Activated CD8-positive, alpha-beta T cell treated with anti-CD3 and anti-CD28 coated beads, Interleukin-2, amount 10 ng/mL, durations not matched to agents 7 days and 5 days (primary cell): ENCODE measurements around the gene DNAJA3. TPM values are rescaled to one million over a fixed set of nuclear protein-coding genes. Genes with fewer than 3 reads are reported as not detected.

Source experiments
- total RNA-seq, 2 experiments: library from RNA; stranded (reverse); gene quantifications; one replicate each; pipeline ENCODE4 v1.2.3, GENCODE V29; 2021

Gene DNAJA3
- total RNA-seq, 2 experiments from 2014 or later, result 55.1 to 61.4 TPM

Other genes with a start within 250 kb of the DNAJA3 start
- gene SRL, start 183.8 kb upstream of the DNAJA3 start, total RNA-seq, result not detected
- 10 to 100 TPM; 21.0 to 24.7 TPM for gene TFAP4, start 152.8 kb upstream of the DNAJA3 start, total RNA-seq
- under 1 TPM; 0.16 TPM for gene GLIS2, start 109.8 kb upstream of the DNAJA3 start, total RNA-seq
- 10 to 100 TPM; 33.3 to 40.3 TPM for gene PAM16, start 74.5 kb upstream of the DNAJA3 start, total RNA-seq
- gene VASN, start 54.0 kb upstream of the DNAJA3 start, total RNA-seq, result not detected
- gene CORO7, start 9.3 kb upstream of the DNAJA3 start, total RNA-seq, result 100 to 1,000 TPM; 167 to 176 TPM
- gene NMRAL1, start 48.8 kb downstream of the DNAJA3 start, total RNA-seq, result 10 to 100 TPM; 53.6 to 55.6 TPM
- 10 to 100 TPM; 92.6 to 97.4 TPM for gene HMOX2, start 50.5 kb downstream of the DNAJA3 start, total RNA-seq
- 10 to 100 TPM; 44.0 to 48.7 TPM for gene CDIP1, start 112.9 kb downstream of the DNAJA3 start, total RNA-seq
- gene C16orf96, start 130.5 kb downstream of the DNAJA3 start, total RNA-seq, result under 1 TPM; 0.13 TPM
- 10 to 100 TPM; 15.0 to 18.9 TPM for gene UBALD1, start 189.0 kb downstream of the DNAJA3 start, total RNA-seq
- gene MGRN1, start 199.0 kb downstream of the DNAJA3 start, total RNA-seq, result 10 to 100 TPM; 77.3 to 80.6 TPM